Measurements from ENCODE around the gene CHMP1A.
"Not testable (repeated sequence)": the region's sequence is repeated elsewhere in the genome, so short reads cannot be mapped to it uniquely, and the experiment has no call there.

Gene CHMP1A

GRCh38 chr16:89691231-89691985, 33.9 kb upstream of the CHMP1A start:
- H3K36me3 ChIP-seq (ENCODE audit: control insufficient read depth, insufficient read depth, low read length): peaks cover 36% of the 10 kb centered on the region

GRCh38 chr16:89690392-89690901, 32.9 kb upstream of the CHMP1A start:
- Histone ChIP-seq H3K27me3 (ENCODE audit: control insufficient read depth, insufficient read depth, low read length, poor library complexity, severe bottlenecking) (no peaks in the 10 kb centered on the region), H3K27ac (ENCODE audit: insufficient read depth, low read depth, low read length, poor library complexity, severe bottlenecking) (no peak overlapping the region), H3K4me1 (ENCODE audit: control insufficient read depth, insufficient read depth, low read length) (peaks cover 7% of the 10 kb centered on the region), H3K4me3 (ENCODE audit: insufficient read depth, low read depth, low read length) (no peak overlapping the region), H3K36me3 (ENCODE audit: control insufficient read depth, insufficient read depth, low read length) (peaks cover 42% of the 10 kb centered on the region), H3K9me3 (ENCODE audit: control insufficient read depth, low read length) (no peaks in the 10 kb centered on the region)
- WGBS, 2 experiments: 95 to 96% methylated on average over 16 of the region's 16 CpGs

More at GRCh38 chr16:89691231-89691985, 33.9 kb upstream of the CHMP1A start:
- WGBS, 2 experiments: 96 to 97% methylated on average over 21 of the region's 21 CpGs
- no peak overlapping the region for H3K4me3 ChIP-seq (ENCODE audit: insufficient read depth, low read depth, low read length)
- no peaks in the 10 kb centered on the region for H3K27me3 ChIP-seq (ENCODE audit: control insufficient read depth, insufficient read depth, low read length, poor library complexity, severe bottlenecking)
- H3K9me3 ChIP-seq (ENCODE audit: control insufficient read depth, low read length): no peaks in the 10 kb centered on the region
- peaks cover 7% of the 10 kb centered on the region for H3K4me1 ChIP-seq (ENCODE audit: control insufficient read depth, insufficient read depth, low read length)
- H3K27ac ChIP-seq (ENCODE audit: insufficient read depth, low read depth, low read length, poor library complexity, severe bottlenecking): no peak overlapping the region

GRCh38 chr16:89689621-89690020, 32.1 kb upstream of the CHMP1A start:
- peaks cover 42% of the 10 kb centered on the region for H3K36me3 ChIP-seq (ENCODE audit: control insufficient read depth, insufficient read depth, low read length)
- H3K27me3 ChIP-seq (ENCODE audit: control insufficient read depth, insufficient read depth, low read length, poor library complexity, severe bottlenecking); H3K4me1 ChIP-seq (ENCODE audit: control insufficient read depth, insufficient read depth, low read length); H3K27ac ChIP-seq (ENCODE audit: insufficient read depth, low read depth, low read length, poor library complexity, severe bottlenecking); H3K9me3 ChIP-seq (ENCODE audit: control insufficient read depth, low read length); H3K4me3 ChIP-seq (ENCODE audit: insufficient read depth, low read depth, low read length): not testable (repeated sequence)
- WGBS, 2 experiments: 85 to 96% methylated on average over 4 of the region's 4 CpGs

- H3K27ac ChIP-seq (ENCODE audit: insufficient read depth, low read depth, low read length, poor library complexity, severe bottlenecking): no peak overlapping the region
- no peaks in the 10 kb centered on the region for H3K27me3 ChIP-seq (ENCODE audit: control insufficient read depth, insufficient read depth, low read length, poor library complexity, severe bottlenecking)
- H3K9me3 ChIP-seq (ENCODE audit: control insufficient read depth, low read length): no peaks in the 10 kb centered on the region
- H3K4me1 ChIP-seq (ENCODE audit: control insufficient read depth, insufficient read depth, low read length): peaks cover 7% of the 10 kb centered on the region
- peaks cover 41% of the 10 kb centered on the region for H3K36me3 ChIP-seq (ENCODE audit: control insufficient read depth, insufficient read depth, low read length)
- no peak overlapping the region for H3K4me3 ChIP-seq (ENCODE audit: insufficient read depth, low read depth, low read length)
- WGBS, 2 experiments: 96 to 97% methylated on average over 13 of the region's 13 CpGs
Measured at GRCh38 chr16:89689142-89689541, 31.6 kb upstream of the CHMP1A start.

- Histone ChIP-seq H3K4me1 (ENCODE audit: control insufficient read depth, insufficient read depth, low read length) (peaks cover 7% of the 10 kb centered on the region), H3K36me3 (ENCODE audit: control insufficient read depth, insufficient read depth, low read length) (peaks cover 34% of the 10 kb centered on the region), H3K27ac (ENCODE audit: insufficient read depth, low read depth, low read length, poor library complexity, severe bottlenecking) (no peak overlapping the region), H3K4me3 (ENCODE audit: insufficient read depth, low read depth, low read length) (no peak overlapping the region), H3K27me3 (ENCODE audit: control insufficient read depth, insufficient read depth, low read length, poor library complexity, severe bottlenecking) (no peaks in the 10 kb centered on the region), H3K9me3 (ENCODE audit: control insufficient read depth, low read length) (no peaks in the 10 kb centered on the region)
- WGBS, 2 experiments: 94 to 96% methylated on average over 5 of the region's 5 CpGs
Measured at GRCh38 chr16:89688395-89688794, 30.9 kb upstream of the CHMP1A start.

- Histone ChIP-seq H3K9me3 (ENCODE audit: control insufficient read depth, low read length) (no peaks in the 10 kb centered on the region), H3K4me3 (ENCODE audit: insufficient read depth, low read depth, low read length) (peak overlapping the region; percentile 95), H3K36me3 (ENCODE audit: control insufficient read depth, insufficient read depth, low read length) (peaks cover 31% of the 10 kb centered on the region), H3K27me3 (ENCODE audit: control insufficient read depth, insufficient read depth, low read length, poor library complexity, severe bottlenecking) (no peaks in the 10 kb centered on the region), H3K4me1 (ENCODE audit: control insufficient read depth, insufficient read depth, low read length) (peaks cover 7% of the 10 kb centered on the region), H3K27ac (ENCODE audit: insufficient read depth, low read depth, low read length, poor library complexity, severe bottlenecking) (peak overlapping the region; percentile 63)
- WGBS, 2 experiments: 27% methylated on average over 42 of the region's 42 CpGs
Measured at GRCh38 chr16:89687092-89687940, 29.8 kb upstream of the CHMP1A start.

- 1% methylated on average over 67 of the region's 67 CpGs for WGBS, 2 experiments
- Histone ChIP-seq H3K9me3 (ENCODE audit: control insufficient read depth, low read length) (no peaks in the 10 kb centered on the region), H3K27me3 (ENCODE audit: control insufficient read depth, insufficient read depth, low read length, poor library complexity, severe bottlenecking) (no peaks in the 10 kb centered on the region), H3K4me3 (ENCODE audit: insufficient read depth, low read depth, low read length) (peak within 1 kb of the TSS; percentile 95), H3K27ac (ENCODE audit: insufficient read depth, low read depth, low read length, poor library complexity, severe bottlenecking) (peak within 1 kb of the TSS; percentile 63), H3K36me3 (ENCODE audit: control insufficient read depth, insufficient read depth, low read length) (peaks cover 29% of the 10 kb centered on the region), H3K4me1 (ENCODE audit: control insufficient read depth, insufficient read depth, low read length) (peaks cover 7% of the 10 kb centered on the region)
Measured at GRCh38 chr16:89686520-89687091, 29.1 kb upstream of the CHMP1A start, which contains the start of gene CDK10. Gene CDK10 (plus strand): TSS chr16:89686689. CDS start chr16:89686711, 22 bp downstream.

- Histone ChIP-seq H3K9me3 (ENCODE audit: control insufficient read depth, low read length) (no peaks in the 10 kb centered on the region), H3K4me1 (ENCODE audit: control insufficient read depth, insufficient read depth, low read length) (peaks cover 7% of the 10 kb centered on the region), H3K27ac (ENCODE audit: insufficient read depth, low read depth, low read length, poor library complexity, severe bottlenecking) (no peak overlapping the region), H3K4me3 (ENCODE audit: insufficient read depth, low read depth, low read length) (no peak overlapping the region), H3K27me3 (ENCODE audit: control insufficient read depth, insufficient read depth, low read length, poor library complexity, severe bottlenecking) (no peaks in the 10 kb centered on the region), H3K36me3 (ENCODE audit: control insufficient read depth, insufficient read depth, low read length) (peaks cover 27% of the 10 kb centered on the region)
- WGBS, 2 experiments: 97 to 100% methylated on average over 1 of the region's 1 CpG
Measured at GRCh38 chr16:89685916-89686315, 28.4 kb upstream of the CHMP1A start.

GRCh38 chr16:89678258-89678657, 20.8 kb upstream of the CHMP1A start:
- Histone ChIP-seq H3K9me3 (ENCODE audit: control insufficient read depth, low read length) (no peaks in the 10 kb centered on the region), H3K27me3 (ENCODE audit: control insufficient read depth, insufficient read depth, low read length, poor library complexity, severe bottlenecking) (no peaks in the 10 kb centered on the region)
- 93 to 98% methylated on average over 2 of the region's 2 CpGs for WGBS, 2 experiments

More at GRCh38 chr16:89678258-89678657, 20.8 kb upstream of the CHMP1A start:
- Histone ChIP-seq H3K36me3 (ENCODE audit: control insufficient read depth, insufficient read depth, low read length) (peaks cover 10% of the 10 kb centered on the region), H3K4me1 (ENCODE audit: control insufficient read depth, insufficient read depth, low read length) (no peaks in the 10 kb centered on the region), H3K27ac (ENCODE audit: insufficient read depth, low read depth, low read length, poor library complexity, severe bottlenecking) (no peak overlapping the region), H3K4me3 (ENCODE audit: insufficient read depth, low read depth, low read length) (no peak overlapping the region)

Data from ectodermal cell (in vitro differentiated cells).